Occipital lobe (tissue), 2 donors: ENCODE data around the gene NOPCHAP1. TPM values are rescaled to one million over a fixed set of nuclear protein-coding genes. Genes with fewer than 3 reads are reported as not detected.
"Not testable (repeated sequence)": the region's sequence is repeated elsewhere in the genome, so short reads cannot be mapped to it uniquely, and the experiment has no call there.

ENCODE experiments used
- DNase-seq: peaks from one replicate; lab custom pipeline; 2025; lab: John Stamatoyannopoulos, UW
- total RNA-seq: library from RNA; depleted of rRNA; stranded (reverse); fragments of >200 nt; gene quantifications from one replicate; pipeline ENCODE4 v1.2.3, GENCODE V29; 2014

The NOPCHAP1 gene, protein sequence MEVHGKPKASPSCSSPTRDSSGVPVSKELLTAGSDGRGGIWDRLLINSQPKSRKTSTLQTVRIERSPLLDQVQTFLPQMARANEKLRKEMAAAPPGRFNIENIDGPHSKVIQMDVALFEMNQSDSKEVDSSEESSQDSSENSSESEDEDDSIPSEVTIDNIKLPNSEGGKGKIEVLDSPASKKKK
- 18.7 TPM for total RNA-seq

DNA sequence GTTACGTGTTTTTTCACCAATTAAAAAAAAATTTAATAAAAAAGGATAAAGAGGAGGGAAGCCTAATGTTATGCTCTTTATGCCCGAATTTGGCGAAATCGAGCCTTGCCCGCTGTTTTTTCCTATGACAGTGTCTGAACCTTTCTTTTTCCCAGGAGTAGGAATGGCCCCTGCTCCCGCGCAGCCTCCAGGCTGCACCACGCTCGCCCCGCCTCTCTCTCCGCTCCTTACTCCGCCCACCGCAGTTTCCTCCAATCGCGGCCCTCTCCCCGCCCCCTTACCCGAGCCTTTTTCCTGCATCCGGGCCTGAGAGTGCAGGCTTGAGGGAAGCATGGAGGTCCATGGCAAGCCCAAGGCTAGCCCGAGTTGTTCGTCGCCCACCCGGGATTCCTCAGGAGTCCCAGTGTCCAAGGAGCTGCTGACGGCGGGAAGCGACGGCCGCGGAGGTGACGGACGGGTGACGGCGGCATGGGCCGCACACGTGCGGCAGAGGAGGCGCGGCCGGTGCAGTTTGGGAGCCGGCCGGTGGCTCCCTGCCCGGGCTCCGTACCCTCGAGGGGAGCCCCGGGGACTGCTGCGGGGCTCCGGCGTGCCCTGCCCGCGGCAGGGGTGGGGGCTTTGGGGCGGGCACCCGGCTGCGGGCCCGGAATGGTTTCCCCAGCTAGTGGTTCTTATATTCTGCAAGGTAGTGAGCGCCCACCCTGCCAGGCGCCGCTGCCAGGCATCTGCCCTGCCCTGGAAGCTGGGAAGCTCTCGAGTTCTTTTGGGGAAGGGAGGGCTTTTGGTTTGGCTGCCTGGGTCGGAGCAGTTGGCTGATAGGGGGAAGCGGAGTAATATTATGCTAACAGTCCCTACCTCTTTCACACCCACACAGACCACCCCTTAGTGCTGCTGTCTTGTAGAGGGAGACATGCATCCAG, at the start of gene NOPCHAP1:
TSS of gene NOPCHAP1 (plus strand) at position 295 of the 920 bp plus-strand sequence. CDS start at position 332, 37 bp downstream.
- peak; percentile 92 for DNase-seq

DNA sequence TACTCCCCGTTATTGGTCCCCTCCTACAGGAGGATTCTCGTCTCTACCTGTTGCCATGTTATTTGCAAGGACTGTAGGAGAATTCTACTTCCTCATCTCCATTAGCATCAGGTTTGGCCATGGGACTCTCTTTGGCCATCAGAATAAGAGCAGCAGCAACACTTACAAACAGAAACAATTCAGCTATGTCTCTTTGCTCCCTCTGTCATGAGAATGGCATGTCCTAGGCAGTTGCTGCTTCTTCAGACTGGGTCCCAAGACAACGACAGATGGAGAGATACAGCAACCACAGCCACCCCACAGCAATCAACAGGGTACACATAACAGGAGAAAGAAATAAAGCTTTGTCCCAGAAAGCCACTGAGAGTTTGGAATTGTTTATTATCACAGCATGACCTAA, 47.7 kb upstream of the NOPCHAP1 start:
- no peak for DNase-seq

DNA sequence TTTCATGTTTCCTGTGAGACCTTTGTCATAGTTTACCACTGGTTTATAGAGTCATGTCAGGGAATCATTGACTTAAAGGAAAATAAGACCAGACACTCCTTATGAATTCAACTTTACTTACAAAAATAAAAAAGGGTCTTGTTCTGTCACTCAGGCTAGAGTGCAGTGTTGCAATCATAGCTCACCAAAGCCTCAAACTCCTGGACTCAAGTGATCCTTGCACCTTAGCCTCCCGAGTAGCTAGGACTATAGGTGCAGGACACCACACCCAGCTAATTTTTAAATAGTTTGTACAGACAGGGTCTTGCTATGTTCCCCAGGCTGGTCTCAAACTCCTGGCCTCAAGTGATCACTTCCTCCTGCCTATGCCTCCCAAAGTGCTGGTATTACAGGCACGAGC, 47.0 kb upstream of the NOPCHAP1 start:
- DNase-seq = no peak

DNA sequence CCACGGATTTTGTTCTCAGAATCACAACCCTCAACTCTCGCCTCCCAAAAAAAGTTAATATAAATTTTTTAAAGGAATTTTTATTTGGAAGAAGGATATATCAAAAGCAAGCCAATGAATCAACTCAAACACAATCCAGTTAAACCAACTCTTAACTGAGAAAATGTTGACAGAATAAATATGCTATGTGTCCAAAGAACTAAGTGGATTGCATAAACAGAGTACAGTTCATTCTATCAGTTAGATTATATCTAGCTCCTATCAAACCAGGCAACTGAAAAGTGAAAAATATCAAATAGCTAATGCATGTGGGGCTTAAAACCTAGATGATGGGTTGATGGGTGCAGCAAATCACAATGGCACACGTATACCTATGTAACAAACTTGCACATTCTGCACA, 44.7 kb upstream of the NOPCHAP1 start:
- DNase-seq = no peak

DNA sequence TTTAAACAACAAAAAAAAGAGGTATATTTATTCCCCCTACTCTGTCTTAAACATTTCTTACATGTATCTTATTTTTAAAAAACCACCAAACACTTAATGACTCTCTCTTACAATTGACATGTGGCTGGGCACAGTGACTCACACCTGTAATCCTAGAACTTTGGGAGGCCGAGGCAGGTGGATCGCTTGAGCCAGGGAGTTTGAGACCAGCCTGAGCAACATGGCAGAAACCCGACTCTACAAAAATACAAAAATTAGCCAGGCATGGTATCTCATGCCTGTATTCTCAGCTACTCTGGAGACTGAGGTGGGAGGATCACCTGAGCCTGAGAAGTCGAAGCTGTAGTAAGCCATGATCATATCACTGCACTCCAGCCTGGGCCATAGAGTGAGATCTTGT, 44.0 kb upstream of the NOPCHAP1 start:
- no peak for DNase-seq

DNA sequence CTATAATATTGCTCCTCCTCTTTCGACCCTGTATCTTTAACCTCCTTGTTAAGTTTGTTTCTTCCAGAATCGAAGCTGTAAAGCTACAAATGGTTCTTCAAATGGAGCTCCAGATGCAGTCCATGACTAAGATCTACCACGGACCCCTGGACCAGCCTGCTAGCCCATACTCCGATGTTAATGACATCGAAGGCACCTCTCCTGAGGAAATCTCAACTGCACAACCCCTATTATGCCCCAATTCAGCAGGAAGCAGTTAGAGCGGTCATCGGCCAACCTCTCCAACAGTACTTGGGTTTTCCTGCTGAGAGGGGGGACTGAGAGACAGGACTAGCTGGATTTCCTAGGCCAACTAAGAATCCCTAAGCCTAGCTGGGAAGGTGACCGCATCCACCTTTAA, 42.7 kb upstream of the NOPCHAP1 start:
- DNase-seq = not testable (repeated sequence)

DNA sequence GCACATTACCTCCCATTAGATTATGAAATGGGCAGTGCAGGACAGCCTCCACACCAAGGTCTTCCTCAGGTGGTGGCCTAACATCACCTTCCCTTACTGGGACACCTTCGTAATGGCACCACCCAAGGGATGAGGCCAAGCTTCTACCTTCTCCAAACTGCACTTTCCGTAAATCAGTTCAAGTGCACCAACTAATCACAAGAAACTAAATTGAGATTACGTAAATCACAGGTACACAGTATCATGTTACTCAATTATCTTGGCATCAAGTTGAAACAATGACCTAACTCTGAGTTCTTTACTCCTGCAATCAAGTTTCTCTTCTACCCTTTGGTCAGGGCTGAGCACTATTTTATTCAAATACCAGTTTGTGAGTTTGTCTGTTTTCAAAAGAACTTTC, 41.9 kb upstream of the NOPCHAP1 start:
- DNase-seq = no peak

DNA sequence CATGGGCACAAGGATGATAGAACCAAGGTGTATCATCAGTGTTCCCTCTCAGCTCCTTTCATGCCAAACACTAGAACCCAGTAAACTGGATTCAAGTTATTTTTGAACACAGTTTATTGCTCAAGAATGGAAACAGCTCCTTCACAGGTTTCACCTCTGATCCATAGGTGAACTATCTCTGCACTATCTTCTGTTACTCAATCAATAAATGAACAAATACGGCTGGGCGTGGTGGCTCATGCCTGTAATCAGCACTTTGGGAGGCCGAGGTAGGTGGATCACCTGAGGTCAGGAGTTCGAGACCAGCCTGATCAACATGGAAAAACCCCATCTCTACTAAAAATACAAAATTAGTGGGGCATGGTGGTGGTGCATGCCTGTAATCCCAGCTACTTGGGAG, 37.4 kb upstream of the NOPCHAP1 start:
- not testable (repeated sequence) for DNase-seq

DNA sequence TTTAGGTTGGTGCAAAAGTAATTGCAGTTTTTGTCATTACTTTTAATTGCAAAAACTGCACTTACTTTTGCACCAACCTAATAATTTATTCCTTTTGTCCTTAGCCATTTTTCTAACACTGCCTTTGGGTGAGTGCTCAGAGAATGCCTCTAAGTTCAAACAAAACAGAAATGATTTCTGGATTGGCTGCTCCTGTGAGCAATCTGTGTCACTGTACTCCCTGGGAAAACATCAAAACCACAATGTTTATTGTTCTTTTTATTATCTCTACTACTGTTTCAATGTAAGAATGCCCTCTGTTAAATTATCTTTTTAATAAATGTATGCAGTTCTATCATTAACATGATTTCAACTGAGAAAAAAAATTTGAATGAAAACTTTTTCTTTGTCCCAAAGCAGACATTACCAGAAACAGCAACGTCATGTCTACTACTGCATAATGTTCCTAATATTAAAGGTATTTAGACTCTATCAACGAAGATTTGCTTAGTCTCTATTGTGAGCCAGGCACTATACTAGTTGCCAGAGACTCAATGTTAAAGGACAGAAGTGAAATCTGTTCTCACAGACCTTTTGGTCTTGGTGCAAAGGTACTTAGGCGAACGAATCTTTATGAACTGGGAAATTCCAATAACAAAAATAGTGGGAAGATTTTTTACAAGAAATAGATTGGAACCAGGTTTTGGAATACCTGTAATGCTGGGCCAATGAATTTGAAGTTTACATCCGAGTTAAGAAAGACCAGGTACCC, 34.2 kb upstream of the NOPCHAP1 start:
- no peak for DNase-seq

DNA sequence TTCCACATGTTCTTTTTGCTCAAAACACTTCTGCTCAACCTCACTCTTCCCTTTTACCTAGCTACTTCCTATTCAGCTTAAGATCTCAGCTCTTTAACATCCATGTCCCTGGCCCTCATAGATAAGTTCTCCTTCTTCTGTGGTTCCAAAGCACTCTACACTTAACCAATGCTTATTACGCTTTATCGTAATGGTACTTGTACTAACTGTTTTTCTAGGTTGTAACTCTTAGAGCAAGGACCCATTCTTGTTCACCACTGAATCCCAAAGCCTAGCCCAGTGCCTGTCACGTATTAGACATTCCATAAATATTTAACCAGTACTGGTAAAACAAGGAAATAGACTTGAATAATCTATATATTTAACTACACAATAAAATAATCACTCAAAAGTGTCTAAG, 33.3 kb upstream of the NOPCHAP1 start:
- no peak for DNase-seq

DNA sequence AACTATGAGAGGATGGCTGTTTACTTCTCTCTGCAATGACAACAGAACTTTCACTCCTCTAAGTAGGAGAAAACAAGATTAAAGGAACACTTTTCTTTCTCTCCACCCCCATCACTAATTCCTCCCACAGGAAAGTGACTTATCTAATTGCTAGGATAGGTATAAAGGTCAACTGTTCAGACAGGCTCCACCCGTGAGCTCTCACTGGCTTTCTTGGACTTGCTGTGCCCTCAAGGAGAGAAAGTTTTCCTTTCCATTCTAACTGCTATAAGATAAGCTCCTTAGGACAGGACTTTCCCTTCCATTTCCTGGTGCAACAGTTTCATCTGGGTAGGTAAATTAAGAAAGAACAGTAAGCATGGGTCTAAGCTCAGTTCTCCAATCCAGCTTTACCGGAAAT, 32.8 kb upstream of the NOPCHAP1 start:
- no peak for DNase-seq

DNA sequence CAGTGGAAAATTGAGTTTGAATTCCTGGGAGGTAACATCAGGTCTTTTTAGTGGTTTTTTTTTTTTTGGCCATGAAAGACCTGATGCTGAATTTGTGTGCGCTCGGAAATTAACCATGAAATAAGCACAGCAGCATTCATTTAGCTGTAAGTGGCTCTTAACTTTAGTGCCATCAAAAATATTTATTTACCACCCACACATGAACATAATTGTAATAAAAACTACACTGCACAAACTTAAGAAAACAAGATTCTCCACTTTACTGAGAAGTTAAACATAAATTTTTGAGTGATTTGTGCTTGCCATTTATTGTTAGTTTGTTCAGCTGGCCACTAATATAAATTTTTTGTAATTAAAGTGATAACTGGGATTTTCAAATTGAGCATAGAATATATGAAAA, 30.4 kb upstream of the NOPCHAP1 start:
- no peak for DNase-seq

DNA sequence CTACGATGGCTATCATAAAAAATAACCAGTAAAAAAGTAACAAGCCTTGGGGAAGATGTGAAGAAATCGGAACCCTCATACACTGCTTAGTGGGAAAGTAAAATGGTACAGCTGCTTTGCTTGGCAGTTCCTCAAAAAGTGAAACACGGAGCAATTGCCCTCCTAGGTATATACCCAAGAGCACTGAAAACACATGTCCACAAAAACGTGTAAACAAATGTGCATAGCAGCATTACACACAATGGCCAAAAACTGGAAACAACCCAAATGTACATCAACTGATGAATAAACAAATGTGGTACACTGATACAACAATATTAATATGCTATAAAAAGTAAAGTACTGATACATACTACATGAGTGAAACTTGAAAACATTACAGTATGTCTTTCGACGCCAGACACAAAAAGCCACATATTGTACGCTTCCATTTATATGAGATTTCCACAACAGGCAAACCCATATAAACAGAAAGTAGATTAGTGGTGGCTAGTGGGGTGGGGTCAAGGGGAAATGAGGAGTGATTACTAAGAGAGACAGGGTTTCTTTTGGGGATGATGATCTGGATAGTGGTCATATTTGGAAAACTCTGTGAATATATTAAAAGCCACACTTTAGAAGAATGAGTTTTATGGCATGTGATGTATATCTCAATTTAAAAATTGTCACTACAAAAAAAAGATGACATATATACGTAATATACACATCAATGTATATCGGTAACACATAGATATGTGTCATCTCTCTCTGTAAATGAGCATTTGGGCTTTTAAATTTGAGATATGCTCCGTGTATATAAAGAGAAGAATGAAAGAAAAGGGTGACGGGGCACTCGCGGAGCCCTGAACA, 29.0 kb upstream of the NOPCHAP1 start:
- DNase-seq = no peak

DNA sequence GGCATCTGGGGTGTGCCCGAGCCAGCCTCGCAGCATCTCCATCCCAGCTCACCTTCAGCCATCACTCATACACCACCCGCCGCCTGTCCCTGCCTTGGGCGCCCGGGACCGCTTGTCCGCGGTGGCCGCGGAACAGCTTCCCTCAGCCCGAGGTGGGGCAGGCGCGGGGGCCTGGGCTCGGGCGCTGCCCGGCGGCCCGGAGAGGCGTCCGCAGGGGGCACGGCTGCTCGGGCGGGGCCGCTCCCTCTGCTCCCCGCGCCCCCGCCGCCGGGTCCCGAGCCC, 28.5 kb upstream of the NOPCHAP1 start:
- DNase-seq = no peak

DNA sequence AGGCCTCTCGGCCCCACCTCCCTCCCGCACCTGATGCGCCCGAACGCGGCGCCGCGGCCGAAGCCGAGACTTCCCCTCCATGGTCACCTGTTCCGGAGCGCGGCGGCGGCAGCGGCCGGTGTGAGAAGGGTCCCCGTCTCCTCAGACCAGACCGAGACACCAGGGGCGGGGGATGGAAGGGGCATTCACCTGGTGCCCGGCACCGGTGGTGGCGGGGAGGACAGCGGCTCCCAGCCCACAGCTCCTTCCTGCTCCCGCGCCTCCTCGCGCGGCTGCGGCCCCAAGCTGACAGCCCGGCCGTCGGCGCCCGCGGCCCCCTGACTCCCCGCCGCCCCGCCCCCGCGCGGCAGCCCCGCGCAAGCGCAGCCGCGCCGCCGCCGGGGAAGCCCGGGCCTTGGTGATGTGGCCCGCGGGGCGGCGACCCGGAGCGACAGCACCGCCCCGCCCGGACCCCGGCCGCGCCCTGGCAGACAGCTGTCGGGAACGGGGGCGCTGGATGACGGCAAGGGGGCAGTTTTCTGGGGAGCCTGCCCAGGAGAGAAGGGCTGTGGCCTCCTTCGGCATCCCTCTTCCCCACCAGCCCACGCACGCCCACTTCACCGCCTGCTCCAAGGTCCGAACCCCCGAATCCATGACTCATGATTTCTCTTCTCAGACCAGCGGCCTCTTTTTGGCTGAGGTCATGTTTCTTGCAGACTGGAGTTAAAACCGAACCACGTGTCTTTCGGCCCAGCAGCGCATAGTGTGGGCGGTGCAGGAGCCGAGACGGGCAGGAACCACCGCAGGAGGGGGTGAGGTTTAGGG, 27.9 kb upstream of the NOPCHAP1 start, which contains the start of gene SLC41A2:
TSS of gene SLC41A2 (minus strand) at position 290 of the 804 bp plus-strand sequence. CDS start 29,763 bp downstream, outside the sequence.
- peak; percentile 71 for DNase-seq

DNA sequence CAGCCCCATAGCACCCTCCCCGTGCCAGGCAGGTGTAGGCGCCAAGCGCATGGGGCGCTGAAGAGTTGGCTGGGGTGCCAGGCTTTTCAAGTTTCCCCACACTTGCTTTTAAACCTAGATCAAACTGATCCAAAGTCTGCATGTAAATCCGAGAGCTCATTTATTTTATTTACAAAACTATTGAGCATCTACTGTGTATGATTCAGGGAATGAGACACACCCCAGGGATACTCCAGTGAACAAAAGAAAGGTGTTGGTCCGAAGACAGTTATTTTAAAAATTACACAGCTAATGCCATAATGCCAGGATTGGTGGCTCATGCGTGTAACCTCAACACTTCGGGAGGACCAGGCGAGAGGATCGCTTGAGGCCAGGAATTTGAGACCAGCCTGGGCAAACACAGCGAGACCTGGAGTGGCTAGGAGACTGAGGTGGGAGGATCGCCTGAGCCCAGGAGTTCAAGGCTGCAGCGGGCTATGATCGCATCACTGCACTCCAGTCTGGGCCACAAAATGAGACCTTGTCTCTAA, 27.2 kb upstream of the NOPCHAP1 start:
- DNase-seq = no peak

DNA sequence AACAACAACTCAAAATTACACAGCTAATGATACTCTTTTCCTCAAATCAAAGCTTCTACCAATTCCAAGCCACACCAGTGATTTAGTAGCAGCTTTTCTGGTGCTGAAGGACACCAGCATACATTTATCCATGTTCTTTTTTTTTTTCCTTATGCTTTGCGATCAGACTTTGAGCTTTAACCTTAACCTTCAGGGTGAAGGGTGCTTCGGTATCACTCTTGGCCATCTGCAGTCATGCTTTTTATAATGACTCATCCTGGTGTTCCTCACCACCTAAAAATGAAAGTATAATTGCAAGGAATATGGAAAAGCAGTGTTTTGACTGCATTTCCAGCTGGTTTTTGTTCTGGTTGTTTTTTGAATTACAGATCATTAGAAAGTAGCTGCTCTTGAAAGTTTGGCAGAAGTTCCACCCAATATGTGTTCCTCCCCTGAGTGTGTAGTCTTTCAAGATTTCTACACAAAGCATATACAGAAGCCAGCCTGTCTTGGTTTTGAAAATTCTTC, 26.7 kb upstream of the NOPCHAP1 start:
- no peak for DNase-seq

DNA sequence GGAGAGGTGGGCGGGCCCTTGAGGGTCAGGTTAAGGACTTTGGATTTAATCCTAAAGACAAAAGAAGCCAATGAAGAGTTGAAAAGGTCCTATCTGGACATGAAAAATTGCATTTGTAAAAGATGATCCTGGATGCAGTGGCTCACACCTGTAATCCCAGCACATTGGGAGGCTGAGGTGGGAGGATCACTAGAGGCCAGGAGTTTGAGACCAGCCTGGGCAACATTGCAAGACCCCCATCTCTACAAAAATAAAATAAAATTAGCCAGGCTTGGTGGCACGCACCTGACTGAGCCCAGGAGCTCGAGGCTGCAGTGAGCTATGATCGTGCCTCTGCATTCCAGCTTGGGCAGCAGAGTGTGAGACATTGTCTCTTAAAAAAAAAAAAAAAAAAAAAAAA, 25.7 kb upstream of the NOPCHAP1 start:
- no peak for DNase-seq

DNA sequence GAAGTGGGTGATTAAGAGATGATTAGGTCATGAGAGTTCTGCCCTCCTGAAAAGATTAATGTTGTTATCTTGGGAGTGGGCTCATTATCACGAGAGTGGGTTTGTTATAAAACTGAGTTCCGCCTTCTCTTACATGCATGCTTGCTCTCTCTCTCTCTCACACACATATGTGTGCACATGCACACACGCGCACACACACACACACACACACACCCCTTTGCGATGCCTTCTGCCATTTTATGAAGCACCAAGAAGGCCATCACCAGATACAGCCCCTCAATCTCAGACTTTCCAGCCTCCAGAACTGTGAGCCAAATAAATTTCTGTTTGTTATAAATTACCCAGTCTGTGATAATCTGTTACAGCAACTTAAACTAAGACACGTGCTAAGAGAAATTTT, 22.4 kb upstream of the NOPCHAP1 start:
- no peak for DNase-seq
